Measurements from ENCODE around the gene BRIP1. TPM values are rescaled to one million over a fixed set of nuclear protein-coding genes. Genes with fewer than 3 reads are reported as not detected.

The BRIP1 gene
- total and polyA plus RNA-seq, 2 donors (not counting 1 experiment from before 2014, with no cell fraction given), result 4.0 to 8.1 TPM

- TF ChIP-seq, protein P1, sequence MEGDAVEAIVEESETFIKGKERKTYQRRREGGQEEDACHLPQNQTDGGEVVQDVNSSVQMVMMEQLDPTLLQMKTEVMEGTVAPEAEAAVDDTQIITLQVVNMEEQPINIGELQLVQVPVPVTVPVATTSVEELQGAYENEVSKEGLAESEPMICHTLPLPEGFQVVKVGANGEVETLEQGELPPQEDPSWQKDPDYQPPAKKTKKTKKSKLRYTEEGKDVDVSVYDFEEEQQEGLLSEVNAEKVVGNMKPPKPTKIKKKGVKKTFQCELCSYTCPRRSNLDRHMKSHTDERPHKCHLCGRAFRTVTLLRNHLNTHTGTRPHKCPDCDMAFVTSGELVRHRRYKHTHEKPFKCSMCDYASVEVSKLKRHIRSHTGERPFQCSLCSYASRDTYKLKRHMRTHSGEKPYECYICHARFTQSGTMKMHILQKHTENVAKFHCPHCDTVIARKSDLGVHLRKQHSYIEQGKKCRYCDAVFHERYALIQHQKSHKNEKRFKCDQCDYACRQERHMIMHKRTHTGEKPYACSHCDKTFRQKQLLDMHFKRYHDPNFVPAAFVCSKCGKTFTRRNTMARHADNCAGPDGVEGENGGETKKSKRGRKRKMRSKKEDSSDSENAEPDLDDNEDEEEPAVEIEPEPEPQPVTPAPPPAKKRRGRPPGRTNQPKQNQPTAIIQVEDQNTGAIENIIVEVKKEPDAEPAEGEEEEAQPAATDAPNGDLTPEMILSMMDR (conservative IDR thresholded peaks at IDR 0.05 in 1 of 2, IDR thresholded peaks at IDR 0.05 in 1 of 2; ENCODE audit: low read depth in 1 of 2, low read length in 2 of 2), result no peak
- no peak for TF ChIP-seq EZH2 (IDR thresholded peaks at IDR 0.05; ENCODE audit: low read length, missing control alignments)
- Histone ChIP-seq H3K79me2 (ENCODE audit: control insufficient read depth, insufficient read depth, low read length) (no peaks in the 10 kb centered on the region), H3K27me3 (ENCODE audit: control insufficient read depth, insufficient read depth, low read length) (no peaks in the 10 kb centered on the region), H3K4me3 (replicated peaks in 1 of 4; ENCODE audit: control extremely low read depth in 1 of 4, insufficient read depth in 1 of 4, low read depth in 3 of 4, low read length in 4 of 4) (no peak overlapping the region), H3K4me2 (ENCODE audit: extremely low read depth, insufficient read depth, low read length) (no peak overlapping the region), H4K20me1 (ENCODE audit: control insufficient read depth, extremely low read depth, insufficient read depth, low read length) (no peaks in the 10 kb centered on the region), H3K9me3 (ENCODE audit: control insufficient read depth, insufficient read depth, low read depth, low read length) (no peaks in the 10 kb centered on the region), H3K36me3 (ENCODE audit: control insufficient read depth, insufficient read depth, low read length) (no peaks in the 10 kb centered on the region), H2AFZ (ENCODE audit: low read length) (no peak overlapping the region), H3K4me1 (ENCODE audit: control insufficient read depth, extremely low read depth, insufficient read depth, low read length) (no peaks in the 10 kb centered on the region), H3K9ac (ENCODE audit: insufficient read depth, low read length) (no peak overlapping the region), H3K27ac (ENCODE audit: insufficient read depth, low read length) (no peak overlapping the region)
- no peak for DNase-seq (ENCODE audit: low read depth in 2 of 2)
Measured at GRCh38 chr17:61794242-61794641, 69.1 kb downstream of the BRIP1 start.

- Histone ChIP-seq H3K36me3 (ENCODE audit: control insufficient read depth, insufficient read depth, low read length) (no peaks in the 10 kb centered on the region), H3K27me3 (ENCODE audit: control insufficient read depth, insufficient read depth, low read length) (no peaks in the 10 kb centered on the region), H3K4me3 (replicated peaks in 1 of 4; ENCODE audit: control extremely low read depth in 1 of 4, insufficient read depth in 1 of 4, low read depth in 3 of 4, low read length in 4 of 4) (no peak overlapping the region), H3K9me3 (ENCODE audit: control insufficient read depth, insufficient read depth, low read depth, low read length) (no peaks in the 10 kb centered on the region), H3K4me2 (ENCODE audit: extremely low read depth, insufficient read depth, low read length) (no peak overlapping the region), H4K20me1 (ENCODE audit: control insufficient read depth, extremely low read depth, insufficient read depth, low read length) (no peaks in the 10 kb centered on the region), H2AFZ (ENCODE audit: low read length) (no peak overlapping the region), H3K79me2 (ENCODE audit: control insufficient read depth, insufficient read depth, low read length) (no peaks in the 10 kb centered on the region), H3K27ac (ENCODE audit: insufficient read depth, low read length) (no peak overlapping the region), H3K9ac (ENCODE audit: insufficient read depth, low read length) (no peak overlapping the region), H3K4me1 (ENCODE audit: control insufficient read depth, extremely low read depth, insufficient read depth, low read length) (no peaks in the 10 kb centered on the region)
- no peak for DNase-seq (ENCODE audit: low read depth in 2 of 2)
- no peak for TF ChIP-seq EZH2 (IDR thresholded peaks at IDR 0.05; ENCODE audit: low read length, missing control alignments)
- TF ChIP-seq, protein P1 (conservative IDR thresholded peaks at IDR 0.05 in 1 of 2, IDR thresholded peaks at IDR 0.05 in 1 of 2; ENCODE audit: low read depth in 1 of 2, low read length in 2 of 2), result no peak
Measured at GRCh38 chr17:61793565-61793964, 69.8 kb downstream of the BRIP1 start.

DNA sequence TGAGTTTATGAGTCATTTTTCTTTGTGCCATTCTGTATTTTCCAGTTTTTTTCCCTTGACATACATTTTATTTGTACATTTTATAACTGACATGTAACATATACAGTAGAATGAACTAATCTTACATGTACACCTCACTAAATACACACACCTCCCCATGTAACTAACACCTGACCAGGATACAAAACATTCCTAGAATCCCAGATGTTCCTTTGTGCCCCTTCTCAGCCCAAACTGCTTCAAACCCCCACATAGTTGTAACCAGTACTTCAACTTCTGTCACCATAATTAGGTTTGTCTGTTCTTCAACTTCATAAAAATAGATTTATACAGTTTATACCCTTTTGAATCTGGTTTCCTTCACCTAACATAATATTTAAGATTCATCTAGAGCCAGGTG is 73.5 kb downstream of the BRIP1 start:
- H3K9me3 ChIP-seq (ENCODE audit: control insufficient read depth, insufficient read depth, low read depth, low read length), result no peaks in the 10 kb centered on the region
- H3K4me3 ChIP-seq (replicated peaks in 1 of 4; ENCODE audit: control extremely low read depth in 1 of 4, insufficient read depth in 1 of 4, low read depth in 3 of 4, low read length in 4 of 4), result no peak overlapping the region
- H4K20me1 ChIP-seq (ENCODE audit: control insufficient read depth, extremely low read depth, insufficient read depth, low read length), result no peaks in the 10 kb centered on the region
- DNase-seq (ENCODE audit: low read depth in 2 of 2), result no peak
- H3K4me1 ChIP-seq (ENCODE audit: control insufficient read depth, extremely low read depth, insufficient read depth, low read length), result no peaks in the 10 kb centered on the region
- no peak overlapping the region for H3K27ac ChIP-seq (ENCODE audit: insufficient read depth, low read length)
- H3K36me3 ChIP-seq (ENCODE audit: control insufficient read depth, insufficient read depth, low read length), result no peaks in the 10 kb centered on the region
- H3K9ac ChIP-seq (ENCODE audit: insufficient read depth, low read length), result no peak overlapping the region
- H3K27me3 ChIP-seq (ENCODE audit: control insufficient read depth, insufficient read depth, low read length), result no peaks in the 10 kb centered on the region
- no peaks in the 10 kb centered on the region for H3K79me2 ChIP-seq (ENCODE audit: control insufficient read depth, insufficient read depth, low read length)
- no peak overlapping the region for H2AFZ ChIP-seq (ENCODE audit: low read length)
- TF ChIP-seq EZH2 (IDR thresholded peaks at IDR 0.05; ENCODE audit: low read length, missing control alignments), result no peak
- TF ChIP-seq, protein P1 (conservative IDR thresholded peaks at IDR 0.05 in 1 of 2, IDR thresholded peaks at IDR 0.05 in 1 of 2; ENCODE audit: low read depth in 1 of 2, low read length in 2 of 2), result no peak
- no peak overlapping the region for H3K4me2 ChIP-seq (ENCODE audit: extremely low read depth, insufficient read depth, low read length)
